DMS53 treated with DMSO at 0.1 percent for 48 hours (cell line): ENCODE results near the gene ZNF500.

Experiments used
- DNase-seq: peaks from one replicate; lab custom pipeline; 2025; ENCODE audit not compliant: unreplicated experiment; lab: John Stamatoyannopoulos, UW

ZNF500 gene

GRCh38 chr16:4766875-4767628 is at the start of gene ZNF500:
TSS of gene ZNF500 (minus strand) at chr16:4767162. CDS start at chr16:4765978, 1,184 bp downstream.
- DNase-seq = peak; percentile 77

DNA sequence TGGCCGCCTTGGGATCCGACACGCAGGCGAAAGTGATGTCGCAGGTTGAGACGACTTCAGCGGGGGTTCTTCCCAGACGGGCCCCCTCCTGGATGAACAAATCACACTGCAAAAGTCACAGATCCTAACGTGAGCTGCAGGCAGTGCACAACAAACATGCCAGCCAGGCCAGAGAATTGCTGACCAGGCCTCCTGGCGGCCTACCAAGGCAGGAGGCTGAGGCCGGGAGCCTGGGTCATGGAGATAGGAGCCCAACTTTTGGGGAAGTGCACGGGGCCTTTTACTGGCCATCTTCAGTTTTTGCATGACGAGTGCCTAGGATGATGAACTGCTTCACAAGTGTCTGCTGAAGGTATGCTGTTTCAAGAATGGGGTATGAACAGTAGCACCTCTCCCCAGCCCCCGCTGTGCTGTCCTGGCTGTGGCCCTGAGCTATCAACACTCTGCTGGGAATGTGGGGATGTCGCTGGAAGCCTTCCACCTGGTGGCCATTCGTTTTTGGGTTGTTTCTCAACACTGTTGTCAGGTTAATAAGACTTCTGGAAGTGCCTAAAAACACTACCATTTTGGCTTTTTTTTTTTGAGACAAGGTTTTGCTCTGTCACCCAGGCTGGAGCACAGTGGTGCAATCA is 47.7 kb upstream of the ZNF500 start:
- DNase-seq = no peak

GRCh38 chr16:4814046-4814445 is 47.1 kb upstream of the ZNF500 start:
- no peak for DNase-seq

DNA sequence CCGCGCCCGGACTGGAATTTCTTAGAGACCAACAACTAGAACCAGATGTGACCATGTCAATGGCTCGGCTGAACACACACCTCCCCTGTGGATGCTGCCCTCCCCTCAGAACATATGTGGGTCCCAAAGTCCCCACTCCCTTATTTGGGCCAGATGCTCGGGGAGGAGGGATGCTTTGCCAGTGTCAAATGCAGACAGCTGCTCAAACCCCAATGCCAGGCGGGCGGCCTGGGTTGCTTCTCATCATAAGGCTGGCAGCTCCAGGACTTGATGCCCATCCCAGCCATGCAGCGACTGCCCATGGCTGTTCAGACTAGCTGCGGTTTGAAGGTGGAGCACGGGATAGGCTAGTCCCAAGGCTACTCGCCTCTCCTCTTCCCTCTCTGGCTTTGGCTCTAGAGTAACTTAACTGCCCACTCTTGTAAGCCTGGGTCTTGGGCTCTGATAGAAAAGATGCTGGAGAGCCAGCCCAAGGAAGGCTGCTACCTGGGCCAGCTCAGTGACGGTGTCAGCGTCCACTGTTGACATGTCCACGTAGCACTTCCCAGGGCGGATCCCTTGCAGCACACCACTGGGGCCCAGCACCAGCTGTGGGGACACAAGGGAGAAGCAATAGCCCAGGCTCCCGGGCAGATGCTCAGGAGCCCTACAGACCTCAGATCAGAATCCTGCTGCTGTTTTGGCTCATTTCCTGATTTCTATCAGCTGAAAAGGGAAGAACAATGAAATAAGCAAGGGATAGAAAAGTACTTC is 46.5 kb upstream of the ZNF500 start:
- DNase-seq = no peak

DNA sequence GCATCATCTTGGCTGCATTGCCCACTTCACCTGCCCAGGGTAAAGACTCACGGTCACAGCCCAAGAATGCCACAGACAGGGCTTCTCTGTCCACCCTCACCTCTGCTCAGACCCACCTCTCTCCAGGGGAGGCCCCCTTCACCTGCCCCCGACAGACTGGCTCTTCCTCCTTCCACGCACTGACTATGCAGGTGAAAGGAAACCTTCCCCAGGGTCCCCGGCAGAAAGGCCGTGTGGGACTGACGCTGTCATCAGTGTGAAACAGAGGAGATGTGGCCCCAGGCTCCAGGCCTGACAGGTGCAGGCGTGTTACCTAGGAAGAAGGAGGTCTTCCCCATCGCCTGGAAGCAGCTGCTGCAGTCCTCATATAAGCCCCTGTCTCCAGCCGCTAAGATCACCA is 44.8 kb upstream of the ZNF500 start:
- no peak for DNase-seq

GRCh38 chr16:4811242-4811641 is 44.3 kb upstream of the ZNF500 start:
- no peak for DNase-seq

GRCh38 chr16:4806280-4806679 is 39.3 kb upstream of the ZNF500 start:
- DNase-seq = no peak

DNA sequence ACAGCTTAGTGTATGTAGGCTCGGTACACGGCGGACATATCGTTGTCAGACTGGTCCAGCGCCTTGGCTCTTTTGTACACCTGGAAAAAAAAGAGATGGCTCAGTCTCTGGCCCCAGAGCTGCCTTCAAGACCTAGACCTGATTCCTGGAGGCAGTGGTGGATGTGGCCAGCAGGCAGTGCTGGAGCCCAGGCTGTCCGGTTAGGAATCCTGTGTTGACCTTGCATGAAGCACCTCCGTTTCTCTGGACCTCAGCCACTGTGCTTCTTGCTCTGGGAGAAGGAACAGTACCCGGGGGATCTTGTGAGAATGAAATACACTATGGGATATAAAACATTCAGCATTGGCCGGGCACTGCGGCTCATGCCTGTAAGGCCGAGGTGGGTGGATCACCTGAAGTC is 38.3 kb upstream of the ZNF500 start:
- no peak for DNase-seq

DNA sequence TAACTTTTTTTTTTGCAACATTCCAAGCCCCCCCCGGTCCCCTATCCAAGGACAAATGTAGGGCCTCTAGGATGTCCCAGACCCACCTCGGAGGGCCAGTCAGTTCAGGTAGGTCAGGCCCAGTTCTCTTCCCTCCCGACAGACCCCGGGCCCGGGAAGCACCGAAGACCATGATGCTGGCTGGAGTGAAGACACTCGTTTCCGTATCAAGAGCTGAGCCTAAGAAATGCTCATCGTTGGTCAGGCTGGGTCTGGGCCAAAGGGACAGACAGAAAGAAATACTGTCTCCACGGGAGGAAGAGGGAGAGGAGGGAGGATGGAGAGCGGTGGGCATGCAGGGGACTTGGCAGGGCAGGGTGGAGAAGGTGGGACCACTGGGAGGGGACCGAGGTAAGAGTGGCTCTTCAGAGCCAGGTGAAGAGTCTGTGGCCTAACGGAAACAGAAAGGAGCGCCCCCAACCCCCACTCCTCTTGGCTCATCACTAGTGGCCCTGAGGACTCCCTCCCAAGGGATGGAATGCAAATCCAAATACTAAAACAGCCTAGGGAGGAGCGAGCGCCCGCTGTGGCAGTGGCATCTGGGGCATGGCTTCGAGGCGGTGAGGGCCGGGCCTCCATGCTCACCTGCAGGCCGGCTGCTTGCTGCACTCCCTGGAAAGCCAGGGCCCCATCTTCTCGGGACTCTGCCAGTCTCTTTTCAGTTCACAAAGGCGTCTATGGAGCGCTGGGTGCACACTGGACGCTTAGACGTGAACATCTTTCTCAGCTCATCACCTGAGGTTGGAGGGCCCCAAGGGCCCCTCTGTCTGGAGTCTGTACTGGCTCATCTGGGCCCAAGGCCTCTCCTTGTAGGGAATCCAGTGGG is 37.2 kb upstream of the ZNF500 start:
- DNase-seq = no peak

- DNase-seq = no peak
Observed at GRCh38 chr16:4803401-4803844, 36.5 kb upstream of the ZNF500 start.

DNA sequence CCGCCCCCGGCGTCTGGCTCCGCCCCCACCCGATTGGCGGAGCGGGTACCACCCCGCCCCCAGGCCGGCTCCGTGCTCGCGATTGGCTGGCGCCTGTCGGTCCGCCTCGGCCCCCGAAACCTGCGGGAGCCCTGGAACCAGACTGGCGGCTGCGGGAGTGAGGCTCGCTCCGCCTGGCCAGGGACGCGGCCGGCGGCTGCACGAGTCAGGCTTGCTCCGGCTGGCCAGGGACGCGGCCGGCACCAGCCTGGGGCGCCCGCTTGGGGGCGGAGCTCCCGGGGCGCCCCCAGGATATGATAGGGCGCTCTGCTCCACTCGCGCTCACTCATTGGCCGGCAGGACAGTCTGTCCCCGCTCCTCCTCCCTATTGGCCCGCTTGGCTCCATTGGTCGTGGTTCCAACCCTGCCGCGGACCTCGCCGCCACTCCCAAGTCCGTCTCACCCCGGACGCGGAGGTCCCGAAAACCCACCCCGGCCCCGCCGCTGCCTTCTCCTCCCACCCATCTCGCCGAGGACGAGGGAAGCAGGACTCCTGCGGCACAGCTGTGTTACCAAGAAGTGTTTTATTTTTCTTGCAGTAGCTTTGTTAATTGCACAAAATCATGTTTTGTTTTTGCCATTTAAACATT is 35.8 kb upstream of the ZNF500 start:
- DNase-seq = peak; percentile 78

DNA sequence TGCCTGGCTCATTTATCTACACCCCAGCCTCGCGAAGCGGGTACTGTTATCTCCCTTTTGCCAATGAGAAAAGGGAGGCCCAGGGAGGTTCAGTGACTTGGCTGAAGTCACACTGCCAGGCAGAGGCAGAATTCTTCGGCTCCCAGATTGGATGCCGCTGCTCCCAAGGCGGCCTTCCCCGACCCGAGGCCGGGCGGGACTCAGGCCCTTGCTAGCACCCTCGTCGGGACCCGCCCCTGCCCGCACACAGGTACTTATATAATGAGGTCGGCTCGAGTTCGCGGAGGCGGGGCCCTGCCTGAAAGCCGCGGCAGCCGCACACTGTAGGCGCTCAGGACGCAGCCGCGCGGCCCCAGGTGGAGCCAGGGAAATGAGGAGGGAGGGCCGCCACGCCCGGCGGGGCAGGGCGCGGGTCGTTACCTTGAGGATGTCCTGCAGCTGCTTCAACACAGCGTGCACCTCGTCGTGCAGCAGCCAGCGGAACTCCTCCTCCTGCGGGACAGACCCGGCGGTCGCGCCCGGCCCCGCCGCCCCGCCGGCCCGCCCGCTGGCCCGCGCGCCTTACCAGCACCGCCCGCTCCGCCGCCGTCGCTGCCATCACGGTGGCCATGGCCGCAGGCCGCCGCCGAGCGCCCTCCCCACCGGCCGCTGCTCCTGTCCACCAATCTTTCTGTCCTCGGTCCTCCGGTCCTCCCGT is 35.1 kb upstream of the ZNF500 start, which contains the start of gene ROGDI:
Gene ROGDI (minus strand): TSS at position 672 of the 697 bp plus-strand sequence. CDS start 62 bp downstream, at position 610.
- DNase-seq = peak; percentile 84

DNA sequence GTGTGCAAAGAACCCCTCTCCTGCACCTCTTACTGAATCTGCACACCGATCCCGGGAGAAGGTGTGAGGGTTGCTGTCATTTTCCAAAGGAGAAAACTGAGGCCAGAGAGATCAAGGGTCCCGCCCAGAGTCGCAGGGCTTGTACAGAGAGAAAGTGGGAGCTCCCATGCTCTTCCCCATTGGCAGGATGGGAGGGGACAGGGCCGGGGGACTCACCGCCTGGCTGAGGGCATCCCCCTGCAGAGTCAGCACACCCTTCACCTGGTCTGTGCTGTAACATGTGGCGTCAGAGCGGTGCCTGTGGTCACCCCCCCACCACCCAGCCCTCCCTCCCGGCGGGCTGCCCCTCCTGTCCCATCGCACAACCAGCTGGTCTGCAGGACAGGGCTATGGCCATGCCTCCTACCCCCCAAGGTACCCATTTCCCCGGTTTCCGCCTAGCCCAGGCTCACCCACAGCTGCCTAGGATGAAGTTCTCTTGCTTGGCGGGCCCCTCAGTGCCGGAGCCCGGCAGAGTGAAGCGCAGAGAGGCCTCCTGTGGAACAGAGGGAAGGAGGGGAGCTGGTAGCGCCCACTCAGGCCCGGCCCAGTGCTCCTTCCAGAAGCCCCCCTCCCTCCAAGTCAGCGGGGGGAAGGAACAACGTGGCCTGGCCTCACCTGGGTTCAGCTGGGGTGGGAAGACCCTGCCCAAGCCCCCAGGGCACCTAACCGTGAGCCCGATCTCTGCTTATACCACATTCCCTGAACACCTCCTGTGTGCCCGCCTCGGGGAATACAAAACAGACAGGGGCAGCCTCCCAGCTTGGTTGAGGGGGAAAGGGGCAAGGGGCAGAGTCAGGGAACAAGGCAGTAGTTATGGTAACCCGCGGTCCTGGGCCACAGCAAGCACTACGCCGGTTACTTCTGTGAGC is 34.3 kb upstream of the ZNF500 start:
- no peak for DNase-seq

- DNase-seq = peak; percentile 78
Observed at GRCh38 chr16:4800290-4801041, 33.5 kb upstream of the ZNF500 start.

- no peak for DNase-seq
Observed at GRCh38 chr16:4799171-4799855, 32.4 kb upstream of the ZNF500 start.

DNA sequence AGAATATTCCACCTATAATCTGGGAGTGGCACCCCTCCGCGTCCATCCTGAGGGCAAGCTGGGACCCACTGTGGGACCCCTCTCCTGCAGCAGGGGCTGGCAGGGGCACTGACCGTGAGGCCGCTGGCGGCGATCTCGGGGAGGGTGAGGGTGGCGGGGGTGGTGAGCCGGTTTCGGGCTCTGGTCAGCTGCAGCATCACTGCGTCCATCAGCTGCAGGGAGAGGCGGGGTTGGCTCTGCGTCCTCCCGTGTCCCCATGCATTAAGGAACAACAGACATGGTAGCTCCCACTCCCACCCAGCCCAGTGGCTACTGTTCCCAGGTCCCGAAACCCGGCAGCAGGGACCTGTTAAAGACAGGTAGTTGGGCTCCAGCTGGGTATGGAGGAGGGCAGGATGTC is 31.5 kb upstream of the ZNF500 start:
- no peak for DNase-seq

DNA sequence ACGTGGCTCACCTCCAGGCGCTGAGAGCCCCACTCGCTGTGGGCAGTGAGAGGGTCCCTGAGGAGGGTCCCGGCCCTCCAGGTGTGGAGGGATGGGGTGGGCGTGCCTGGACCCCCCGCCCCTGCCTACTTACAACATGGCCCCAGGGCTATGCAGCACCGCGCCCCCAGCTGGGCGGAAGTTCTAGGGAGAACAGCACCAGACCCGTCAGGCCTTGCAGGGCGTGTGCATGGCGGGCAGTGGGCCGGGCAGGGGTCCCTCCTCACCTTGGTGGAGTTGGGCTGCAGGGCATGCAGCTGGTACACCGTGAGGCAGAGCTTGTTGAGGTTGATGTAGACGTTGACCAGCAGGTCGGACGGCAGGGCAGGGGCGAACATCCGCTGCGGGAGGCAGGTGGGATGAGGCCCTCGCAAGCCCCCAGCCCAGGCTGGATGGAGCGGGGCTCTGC is 30.9 kb upstream of the ZNF500 start:
- DNase-seq = no peak
